ENCODE data around the gene PPM1F.
"Not testable (repeated sequence)": the region's sequence is repeated elsewhere in the genome, so short reads cannot be mapped to it uniquely, and the experiment has no call there.

PPM1F gene

GRCh38 chr22:21907638-21908522 is 44.8 kb downstream of the PPM1F start:
- H3K27me3 ChIP-seq (ENCODE audit: insufficient read depth, poor library complexity, severe bottlenecking): no peaks in the 10 kb centered on the region
- H3K4me3 ChIP-seq (ENCODE audit: severe bottlenecking): no peak overlapping the region
- ATAC-seq (ENCODE audit: low read depth) (no peak), DNase-seq (ENCODE audit: low spot score) (no peak)
- no peaks in the 10 kb centered on the region for H3K9me3 ChIP-seq (ENCODE audit: severe bottlenecking)
- TF ChIP-seq CTCF (IDR thresholded peaks at IDR 0.05; ENCODE audit: poor library complexity, severe bottlenecking): no peak
- H3K4me1 ChIP-seq (ENCODE audit: insufficient read depth, poor library complexity, severe bottlenecking): no peaks in the 10 kb centered on the region
- no peaks in the 10 kb centered on the region for H3K36me3 ChIP-seq (ENCODE audit: low read depth)
- no peak overlapping the region for H3K27ac ChIP-seq (ENCODE audit: poor library complexity, severe bottlenecking)

- not testable (repeated sequence) for H3K27me3 ChIP-seq (ENCODE audit: insufficient read depth, poor library complexity, severe bottlenecking); H3K4me1 ChIP-seq (ENCODE audit: insufficient read depth, poor library complexity, severe bottlenecking); H3K9me3 ChIP-seq (ENCODE audit: severe bottlenecking); H3K4me3 ChIP-seq (ENCODE audit: severe bottlenecking); DNase-seq (ENCODE audit: low spot score); ATAC-seq (ENCODE audit: low read depth); H3K27ac ChIP-seq (ENCODE audit: poor library complexity, severe bottlenecking); H3K36me3 ChIP-seq (ENCODE audit: low read depth)
Measured at GRCh38 chr22:21905234-21905633, 47.4 kb downstream of the PPM1F start.

GRCh38 chr22:21904250-21904789 is 48.3 kb downstream of the PPM1F start:
- DNase-seq (ENCODE audit: low spot score) (no peak), ATAC-seq (ENCODE audit: low read depth) (no peak)
- no peak overlapping the region for H3K27ac ChIP-seq (ENCODE audit: poor library complexity, severe bottlenecking)
- H3K36me3 ChIP-seq (ENCODE audit: low read depth): no peaks in the 10 kb centered on the region
- H3K9me3 ChIP-seq (ENCODE audit: severe bottlenecking): no peaks in the 10 kb centered on the region
- no peaks in the 10 kb centered on the region for H3K4me1 ChIP-seq (ENCODE audit: insufficient read depth, poor library complexity, severe bottlenecking)
- no peak for TF ChIP-seq CTCF (IDR thresholded peaks at IDR 0.05; ENCODE audit: poor library complexity, severe bottlenecking)
- no peak overlapping the region for H3K4me3 ChIP-seq (ENCODE audit: severe bottlenecking)
- no peaks in the 10 kb centered on the region for H3K27me3 ChIP-seq (ENCODE audit: insufficient read depth, poor library complexity, severe bottlenecking)

GRCh38 chr22:21903283-21903682 is 49.4 kb downstream of the PPM1F start:
- no peak overlapping the region for H3K27ac ChIP-seq (ENCODE audit: poor library complexity, severe bottlenecking)
- TF ChIP-seq CTCF (IDR thresholded peaks at IDR 0.05; ENCODE audit: poor library complexity, severe bottlenecking): no peak
- H3K9me3 ChIP-seq (ENCODE audit: severe bottlenecking): no peaks in the 10 kb centered on the region
- no peaks in the 10 kb centered on the region for H3K36me3 ChIP-seq (ENCODE audit: low read depth)
- DNase-seq (ENCODE audit: low spot score): no peak
- no peaks in the 10 kb centered on the region for H3K4me1 ChIP-seq (ENCODE audit: insufficient read depth, poor library complexity, severe bottlenecking)
- no peaks in the 10 kb centered on the region for H3K27me3 ChIP-seq (ENCODE audit: insufficient read depth, poor library complexity, severe bottlenecking)
- ATAC-seq (ENCODE audit: low read depth): no peak
- H3K4me3 ChIP-seq (ENCODE audit: severe bottlenecking): no peak overlapping the region

- Histone ChIP-seq H3K9me3 (ENCODE audit: severe bottlenecking) (no peaks in the 10 kb centered on the region), H3K36me3 (ENCODE audit: low read depth) (no peaks in the 10 kb centered on the region), H3K27ac (ENCODE audit: poor library complexity, severe bottlenecking) (no peak overlapping the region), H3K27me3 (ENCODE audit: insufficient read depth, poor library complexity, severe bottlenecking) (no peaks in the 10 kb centered on the region), H3K4me1 (ENCODE audit: insufficient read depth, poor library complexity, severe bottlenecking) (no peaks in the 10 kb centered on the region), H3K4me3 (ENCODE audit: severe bottlenecking) (no peak overlapping the region)
- no peak for TF ChIP-seq CTCF (IDR thresholded peaks at IDR 0.05; ENCODE audit: poor library complexity, severe bottlenecking)
- DNase-seq (ENCODE audit: low spot score) (no peak), ATAC-seq (ENCODE audit: low read depth) (no peak)
Measured at GRCh38 chr22:21902296-21903087, 50.2 kb downstream of the PPM1F start.
